GM12874 (cell line): ENCODE data around the gene CD14.

Experiments
- TF ChIP-seq, protein P1 (sequence below): IDR thresholded peaks from 2 replicates; pipeline ENCODE4 v1.5.1; 2011; ENCODE audit warnings: low read depth, mild to moderate bottlenecking, control low read depth, low read length, moderate library complexity; ENCODE audit not compliant: insufficient read depth

The CD14 gene

DNA sequence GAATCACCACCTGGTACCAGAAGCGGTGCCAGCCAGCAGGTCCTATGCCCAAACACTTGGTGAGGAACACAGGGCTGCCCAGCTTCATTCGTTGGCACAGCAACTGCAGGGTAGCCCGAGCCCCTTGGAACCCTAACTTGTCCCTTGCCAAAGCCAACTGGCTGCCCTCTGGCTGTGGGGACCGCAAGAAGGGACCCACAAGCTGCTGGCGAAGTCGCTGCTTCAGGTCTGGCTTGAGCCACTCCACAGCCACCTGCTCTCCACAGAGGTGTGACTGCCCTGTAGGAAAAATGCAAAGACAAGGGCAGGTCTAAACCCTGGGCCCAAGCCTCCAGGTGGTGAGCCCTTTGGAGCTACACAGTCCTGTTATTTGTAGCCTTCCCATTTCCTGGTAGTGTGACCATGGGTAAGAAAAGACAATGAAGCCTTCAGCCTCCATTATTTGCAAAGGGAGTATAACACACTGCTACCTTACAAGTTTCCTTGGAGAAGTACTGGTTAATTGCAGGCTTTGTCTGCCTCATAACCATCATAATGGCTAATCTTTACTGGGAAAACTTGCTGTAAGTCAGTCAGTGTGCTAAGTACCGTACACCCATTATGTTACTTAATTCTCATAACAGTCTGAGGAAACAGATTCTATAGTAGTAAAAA lies 38.6 kb upstream of the CD14 start:
- TF ChIP-seq, protein P1, sequence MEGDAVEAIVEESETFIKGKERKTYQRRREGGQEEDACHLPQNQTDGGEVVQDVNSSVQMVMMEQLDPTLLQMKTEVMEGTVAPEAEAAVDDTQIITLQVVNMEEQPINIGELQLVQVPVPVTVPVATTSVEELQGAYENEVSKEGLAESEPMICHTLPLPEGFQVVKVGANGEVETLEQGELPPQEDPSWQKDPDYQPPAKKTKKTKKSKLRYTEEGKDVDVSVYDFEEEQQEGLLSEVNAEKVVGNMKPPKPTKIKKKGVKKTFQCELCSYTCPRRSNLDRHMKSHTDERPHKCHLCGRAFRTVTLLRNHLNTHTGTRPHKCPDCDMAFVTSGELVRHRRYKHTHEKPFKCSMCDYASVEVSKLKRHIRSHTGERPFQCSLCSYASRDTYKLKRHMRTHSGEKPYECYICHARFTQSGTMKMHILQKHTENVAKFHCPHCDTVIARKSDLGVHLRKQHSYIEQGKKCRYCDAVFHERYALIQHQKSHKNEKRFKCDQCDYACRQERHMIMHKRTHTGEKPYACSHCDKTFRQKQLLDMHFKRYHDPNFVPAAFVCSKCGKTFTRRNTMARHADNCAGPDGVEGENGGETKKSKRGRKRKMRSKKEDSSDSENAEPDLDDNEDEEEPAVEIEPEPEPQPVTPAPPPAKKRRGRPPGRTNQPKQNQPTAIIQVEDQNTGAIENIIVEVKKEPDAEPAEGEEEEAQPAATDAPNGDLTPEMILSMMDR: no peak

DNA sequence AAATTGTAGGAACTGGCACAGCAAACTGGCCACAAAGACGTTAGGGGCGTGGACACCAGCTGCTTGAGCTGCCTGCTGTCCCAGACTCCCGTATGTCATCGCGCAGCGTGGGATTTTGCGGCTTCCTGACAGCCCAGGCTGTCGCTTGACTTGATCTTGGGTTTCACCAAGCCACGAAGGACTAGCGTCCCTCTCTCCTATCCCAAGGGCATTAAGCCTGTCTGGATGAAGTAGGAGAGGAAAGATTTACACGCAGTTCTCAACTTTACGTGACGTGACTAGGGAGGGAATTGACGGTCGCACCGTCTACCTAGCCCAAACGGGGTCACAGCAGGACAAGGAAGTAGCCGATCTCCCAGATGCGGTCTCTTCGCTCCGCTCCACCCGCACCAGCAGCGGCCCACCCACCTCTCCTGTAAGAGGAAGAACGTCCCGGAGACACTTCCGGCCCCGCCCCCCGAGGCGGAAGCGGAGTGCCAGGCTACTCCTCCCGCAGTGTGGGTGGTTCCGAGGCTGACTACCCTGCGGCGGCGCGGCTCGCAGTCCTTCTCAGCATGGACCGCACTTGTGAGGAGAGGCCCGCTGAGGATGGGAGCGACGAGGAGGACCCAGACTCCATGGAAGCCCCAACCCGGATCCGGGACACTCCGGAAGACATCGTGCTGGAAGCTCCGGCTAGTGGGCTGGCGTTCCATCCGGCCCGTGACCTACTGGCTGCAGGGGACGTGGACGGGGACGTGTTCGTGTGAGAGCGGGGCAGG lies 31.6 kb upstream of the CD14 start, which contains the start of gene WDR55:
Gene WDR55 (plus strand): TSS at position 546 of the 761 bp plus-strand sequence. CDS start 9 bp downstream, at position 555.
- TF ChIP-seq, protein P1: no peak

- TF ChIP-seq, protein P1: no peak
Measured at GRCh38 chr5:140664030-140664358, 31.0 kb upstream of the CD14 start.

DNA sequence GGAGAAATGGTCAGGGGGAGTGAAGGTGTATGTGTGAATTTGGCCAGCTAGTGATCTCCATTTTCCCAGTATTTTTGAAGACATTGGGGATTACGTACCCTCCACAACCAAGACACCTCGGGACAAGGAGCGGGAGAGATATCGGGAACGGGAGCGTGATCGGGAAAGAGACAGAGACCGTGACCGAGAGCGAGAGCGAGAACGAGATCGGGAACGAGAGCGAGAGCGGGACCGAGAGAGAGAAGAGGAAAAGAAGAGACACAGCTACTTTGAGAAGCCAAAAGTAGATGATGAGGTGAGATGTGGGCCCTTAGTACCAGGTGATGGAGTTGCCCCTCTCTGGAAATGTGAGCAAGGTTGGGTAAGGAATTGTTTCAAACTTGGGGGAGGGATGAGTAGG lies 25.9 kb upstream of the CD14 start:
- TF ChIP-seq, protein P1: no peak

- TF ChIP-seq, protein P1: no peak
Measured at GRCh38 chr5:140647042-140647419, 14.1 kb upstream of the CD14 start.

- TF ChIP-seq, protein P1: no peak
Measured at GRCh38 chr5:140642718-140643117, 9.7 kb upstream of the CD14 start.

GRCh38 chr5:140641716-140642115 lies 8.7 kb upstream of the CD14 start:
- TF ChIP-seq, protein P1: no peak
